ENCODE measurements around the gene TMCO2. TPM values are rescaled to one million over a fixed set of nuclear protein-coding genes. Genes with fewer than 3 reads are reported as not detected.

TMCO2 gene
- polyA plus RNA-seq, 1 donor = not detected

Other genes starting within 250 kb of the TMCO2 start
- 187 TPM for gene CAP1, start 207.2 kb upstream of the TMCO2 start, polyA plus RNA-seq (ENCODE audit: insufficient read length)
- gene PPT1, start 150.7 kb upstream of the TMCO2 start, polyA plus RNA-seq (ENCODE audit: insufficient read length) = 110 TPM
- gene RLF, start 86.5 kb upstream of the TMCO2 start, polyA plus RNA-seq (ENCODE audit: insufficient read length) = 28.4 TPM
- gene ZMPSTE24, start 10.3 kb downstream of the TMCO2 start, polyA plus RNA-seq (ENCODE audit: insufficient read length) = 61.2 TPM
- gene COL9A2, start 69.3 kb downstream of the TMCO2 start, polyA plus RNA-seq (ENCODE audit: insufficient read length) = 21.1 TPM
- 27.1 TPM for gene SMAP2, start 125.8 kb downstream of the TMCO2 start, polyA plus RNA-seq (ENCODE audit: insufficient read length)
- gene ZFP69B, start 202.5 kb downstream of the TMCO2 start, polyA plus RNA-seq (ENCODE audit: insufficient read length) = 7.8 TPM
- 10.0 TPM for gene ZFP69, start 229.4 kb downstream of the TMCO2 start, polyA plus RNA-seq (ENCODE audit: insufficient read length)

Measured in left kidney (tissue), 1 donor.